ENCODE results near the gene DAAM2.

DNA sequence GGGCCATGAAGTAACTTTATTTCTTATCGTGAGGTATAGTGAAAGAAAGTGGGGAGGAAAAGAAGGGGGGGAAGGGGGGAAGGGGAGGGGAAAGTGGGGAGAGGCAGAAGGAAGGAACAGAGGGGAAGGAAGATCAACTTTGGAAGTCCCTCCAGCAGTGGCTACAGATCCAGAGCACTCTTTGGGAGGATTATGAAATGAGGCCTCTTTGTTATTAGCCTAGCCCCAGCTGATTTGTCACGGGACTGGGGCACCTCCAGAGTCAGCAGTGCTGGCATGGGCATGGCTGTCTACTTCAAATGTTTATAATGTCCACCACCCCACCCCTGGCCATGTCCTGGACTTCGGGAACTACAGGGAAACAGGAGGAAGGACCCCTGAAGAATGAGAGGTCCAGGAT is 134.5 kb downstream of the DAAM2 start:
- TF ChIP-seq POLR2AphosphoS5 (IDR thresholded peaks at IDR 0.05) (no peak), POLR2A (IDR thresholded peaks at IDR 0.05) (no peak), EP300 (IDR thresholded peaks at IDR 0.05; ENCODE audit: low read depth) (no peak)
- TF ChIP-seq, protein P1, sequence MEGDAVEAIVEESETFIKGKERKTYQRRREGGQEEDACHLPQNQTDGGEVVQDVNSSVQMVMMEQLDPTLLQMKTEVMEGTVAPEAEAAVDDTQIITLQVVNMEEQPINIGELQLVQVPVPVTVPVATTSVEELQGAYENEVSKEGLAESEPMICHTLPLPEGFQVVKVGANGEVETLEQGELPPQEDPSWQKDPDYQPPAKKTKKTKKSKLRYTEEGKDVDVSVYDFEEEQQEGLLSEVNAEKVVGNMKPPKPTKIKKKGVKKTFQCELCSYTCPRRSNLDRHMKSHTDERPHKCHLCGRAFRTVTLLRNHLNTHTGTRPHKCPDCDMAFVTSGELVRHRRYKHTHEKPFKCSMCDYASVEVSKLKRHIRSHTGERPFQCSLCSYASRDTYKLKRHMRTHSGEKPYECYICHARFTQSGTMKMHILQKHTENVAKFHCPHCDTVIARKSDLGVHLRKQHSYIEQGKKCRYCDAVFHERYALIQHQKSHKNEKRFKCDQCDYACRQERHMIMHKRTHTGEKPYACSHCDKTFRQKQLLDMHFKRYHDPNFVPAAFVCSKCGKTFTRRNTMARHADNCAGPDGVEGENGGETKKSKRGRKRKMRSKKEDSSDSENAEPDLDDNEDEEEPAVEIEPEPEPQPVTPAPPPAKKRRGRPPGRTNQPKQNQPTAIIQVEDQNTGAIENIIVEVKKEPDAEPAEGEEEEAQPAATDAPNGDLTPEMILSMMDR (IDR thresholded peaks at IDR 0.05): no peak
